Urothelium cell line (cell line): ENCODE measurements around the gene KIAA1958.

Experiments used
- DNase-seq: peaks from one replicate; pipeline ENCODE4 v3.0.0; 2011; ENCODE audit warnings: low spot score, mixed read lengths
- FAIRE-seq: peaks from 2 replicates; lab custom pipeline; 2011; peaks lifted over from hg19 to GRCh38; lab: Jason Lieb, UNC

Gene KIAA1958

GRCh38 chr9:112527959-112528358 lies 41.3 kb downstream of the KIAA1958 start:
- no peak for DNase-seq
- no peak for FAIRE-seq

GRCh38 chr9:112529316-112529715 lies 42.7 kb downstream of the KIAA1958 start:
- FAIRE-seq (no peak), DNase-seq (no peak)

- FAIRE-seq (no peak), DNase-seq (no peak)
Observed at GRCh38 chr9:112530751-112531205, 44.2 kb downstream of the KIAA1958 start.

- no peak for FAIRE-seq
- DNase-seq, result peak; percentile 4
Observed at GRCh38 chr9:112531666-112532282, 45.1 kb downstream of the KIAA1958 start.

GRCh38 chr9:112532427-112532826 lies 45.8 kb downstream of the KIAA1958 start:
- FAIRE-seq, result no peak
- no peak for DNase-seq

- FAIRE-seq (no peak), DNase-seq (no peak)
Observed at GRCh38 chr9:112533660-112534059, 47.0 kb downstream of the KIAA1958 start.

- FAIRE-seq (no peak), DNase-seq (no peak)
Observed at GRCh38 chr9:112535301-112535700, 48.7 kb downstream of the KIAA1958 start.

- DNase-seq (no peak), FAIRE-seq (no peak)
Observed at GRCh38 chr9:112535811-112536210, 49.2 kb downstream of the KIAA1958 start.

GRCh38 chr9:112537561-112537960 lies 50.9 kb downstream of the KIAA1958 start:
- FAIRE-seq (no peak), DNase-seq (no peak)

GRCh38 chr9:112540800-112541199 lies 54.2 kb downstream of the KIAA1958 start:
- FAIRE-seq (no peak), DNase-seq (no peak)

- FAIRE-seq (no peak), DNase-seq (no peak)
Observed at GRCh38 chr9:112541685-112542084, 55.1 kb downstream of the KIAA1958 start.

GRCh38 chr9:112542593-112543292 lies 56.1 kb downstream of the KIAA1958 start:
- FAIRE-seq (no peak), DNase-seq (no peak)

GRCh38 chr9:112544477-112544876 lies 57.9 kb downstream of the KIAA1958 start:
- FAIRE-seq (no peak), DNase-seq (no peak)

- no peak for DNase-seq
- FAIRE-seq, result no peak
Observed at GRCh38 chr9:112545237-112545636, 58.6 kb downstream of the KIAA1958 start.

GRCh38 chr9:112546149-112547012 lies 59.8 kb downstream of the KIAA1958 start:
- FAIRE-seq (no peak), DNase-seq (no peak)

- no peak for DNase-seq
- no peak for FAIRE-seq
Observed at GRCh38 chr9:112548051-112548440, 61.4 kb downstream of the KIAA1958 start.

- DNase-seq (no peak), FAIRE-seq (no peak)
Observed at GRCh38 chr9:112548836-112549595, 62.4 kb downstream of the KIAA1958 start.

GRCh38 chr9:112550531-112550930 lies 63.9 kb downstream of the KIAA1958 start:
- FAIRE-seq (no peak), DNase-seq (no peak)

- DNase-seq (no peak), FAIRE-seq (no peak)
Observed at GRCh38 chr9:112551641-112552040, 65.0 kb downstream of the KIAA1958 start.

- FAIRE-seq, result no peak
- DNase-seq, result no peak
Observed at GRCh38 chr9:112552229-112553056, 65.8 kb downstream of the KIAA1958 start.
